Measurements from ENCODE around the gene SCMH1.

GRCh38 chr1:41110736-41111135 is 131.4 kb downstream of the SCMH1 start:
- TF ChIP-seq POLR2AphosphoS5 (IDR thresholded peaks at IDR 0.05; ENCODE audit: low read depth, low read length) (no peak), POLR2A (IDR thresholded peaks at IDR 0.05; ENCODE audit: low read depth, low read length) (no peak)
